ENCODE results near the gene USH1C. TPM values are rescaled to one million over a fixed set of nuclear protein-coding genes. Genes with fewer than 3 reads are reported as not detected.

The USH1C gene
- total RNA-seq, 1 donor from 2014 or later: not detected

DNA sequence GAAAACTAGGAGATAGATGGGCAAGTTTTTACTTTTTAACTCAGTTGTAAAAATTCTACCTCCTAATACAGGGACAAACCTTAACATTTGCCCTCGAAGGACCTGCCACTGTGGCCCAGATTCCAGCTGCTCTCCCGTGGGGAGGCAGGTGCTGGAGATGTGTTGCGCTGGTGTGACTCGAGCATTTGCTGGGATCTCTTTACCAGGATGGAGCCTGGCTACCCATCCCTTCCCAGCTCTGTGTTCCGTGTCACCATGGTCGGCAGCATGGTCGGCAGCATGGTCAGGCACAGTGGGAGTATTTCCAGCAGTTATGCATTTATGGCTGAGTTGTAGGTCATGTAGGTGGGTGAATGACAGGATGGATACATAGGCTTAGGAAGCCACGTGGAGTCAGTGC, 44.0 kb upstream of the USH1C start:
- no peak for DNase-seq
- H3K27ac Mint-ChIP-seq (ENCODE audit: unreplicated experiment): no peak overlapping the region
- no peak overlapping the region for H3K4me3 Mint-ChIP-seq (ENCODE audit: unreplicated experiment)
- no peaks in the 10 kb centered on the region for H3K9me3 Mint-ChIP-seq (ENCODE audit: unreplicated experiment)
- peaks cover 2% of the 10 kb centered on the region for H3K27me3 Mint-ChIP-seq (ENCODE audit: unreplicated experiment)
- no peaks in the 10 kb centered on the region for H3K36me3 Mint-ChIP-seq (ENCODE audit: unreplicated experiment)
- TF ChIP-seq, protein P1, sequence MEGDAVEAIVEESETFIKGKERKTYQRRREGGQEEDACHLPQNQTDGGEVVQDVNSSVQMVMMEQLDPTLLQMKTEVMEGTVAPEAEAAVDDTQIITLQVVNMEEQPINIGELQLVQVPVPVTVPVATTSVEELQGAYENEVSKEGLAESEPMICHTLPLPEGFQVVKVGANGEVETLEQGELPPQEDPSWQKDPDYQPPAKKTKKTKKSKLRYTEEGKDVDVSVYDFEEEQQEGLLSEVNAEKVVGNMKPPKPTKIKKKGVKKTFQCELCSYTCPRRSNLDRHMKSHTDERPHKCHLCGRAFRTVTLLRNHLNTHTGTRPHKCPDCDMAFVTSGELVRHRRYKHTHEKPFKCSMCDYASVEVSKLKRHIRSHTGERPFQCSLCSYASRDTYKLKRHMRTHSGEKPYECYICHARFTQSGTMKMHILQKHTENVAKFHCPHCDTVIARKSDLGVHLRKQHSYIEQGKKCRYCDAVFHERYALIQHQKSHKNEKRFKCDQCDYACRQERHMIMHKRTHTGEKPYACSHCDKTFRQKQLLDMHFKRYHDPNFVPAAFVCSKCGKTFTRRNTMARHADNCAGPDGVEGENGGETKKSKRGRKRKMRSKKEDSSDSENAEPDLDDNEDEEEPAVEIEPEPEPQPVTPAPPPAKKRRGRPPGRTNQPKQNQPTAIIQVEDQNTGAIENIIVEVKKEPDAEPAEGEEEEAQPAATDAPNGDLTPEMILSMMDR (IDR thresholded peaks at IDR 0.05; ENCODE audit: partially characterized antibody, unreplicated experiment): no peak
- H3K4me1 Mint-ChIP-seq (ENCODE audit: low read depth, unreplicated experiment): no peaks in the 10 kb centered on the region

DNA sequence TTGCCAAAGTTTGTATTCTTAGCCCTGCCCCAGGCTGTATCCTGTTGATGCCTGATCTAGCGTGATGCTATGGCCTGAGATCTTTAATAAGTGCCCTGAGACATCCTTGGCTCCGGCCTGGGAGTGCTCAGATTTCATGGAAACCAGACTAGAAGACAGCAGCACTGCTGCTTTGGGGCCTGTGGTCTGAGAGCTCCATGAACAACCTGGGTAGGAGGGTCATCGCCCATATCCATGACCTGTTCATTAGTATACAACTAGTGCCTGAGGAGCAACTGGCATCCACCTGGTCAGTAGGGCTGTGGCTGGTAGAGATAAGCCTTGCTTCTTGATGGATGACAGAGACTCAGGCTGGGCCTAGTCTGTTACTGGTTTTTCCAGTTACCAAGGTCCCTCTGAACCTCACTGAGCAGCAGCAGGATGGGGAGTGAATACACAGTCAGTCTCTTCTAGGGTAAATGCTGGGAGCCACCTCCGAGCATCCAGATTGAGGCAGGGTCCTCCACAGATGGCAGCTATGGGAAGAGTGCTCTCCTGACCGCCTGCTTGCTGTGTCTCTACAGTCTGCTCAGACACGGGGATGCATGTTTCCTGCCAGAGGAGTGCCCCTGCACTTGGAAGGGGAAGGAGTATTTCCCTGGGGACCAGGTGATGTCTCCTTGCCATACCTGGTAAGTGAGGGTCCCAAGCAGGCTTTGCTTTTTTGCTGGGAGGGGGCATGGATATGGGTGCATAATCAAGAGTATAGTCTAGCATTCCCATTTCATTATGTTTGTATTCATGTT, 41.9 kb upstream of the USH1C start:
- Mint-ChIP-seq H3K9me3 (ENCODE audit: unreplicated experiment) (no peaks in the 10 kb centered on the region), H3K4me3 (ENCODE audit: unreplicated experiment) (no peak overlapping the region), H3K4me1 (ENCODE audit: low read depth, unreplicated experiment) (no peaks in the 10 kb centered on the region), H3K27me3 (ENCODE audit: unreplicated experiment) (peaks cover 2% of the 10 kb centered on the region), H3K36me3 (ENCODE audit: unreplicated experiment) (no peaks in the 10 kb centered on the region), H3K27ac (ENCODE audit: unreplicated experiment) (no peak overlapping the region)
- no peak for DNase-seq
- TF ChIP-seq, protein P1 (IDR thresholded peaks at IDR 0.05; ENCODE audit: partially characterized antibody, unreplicated experiment): no peak

DNA sequence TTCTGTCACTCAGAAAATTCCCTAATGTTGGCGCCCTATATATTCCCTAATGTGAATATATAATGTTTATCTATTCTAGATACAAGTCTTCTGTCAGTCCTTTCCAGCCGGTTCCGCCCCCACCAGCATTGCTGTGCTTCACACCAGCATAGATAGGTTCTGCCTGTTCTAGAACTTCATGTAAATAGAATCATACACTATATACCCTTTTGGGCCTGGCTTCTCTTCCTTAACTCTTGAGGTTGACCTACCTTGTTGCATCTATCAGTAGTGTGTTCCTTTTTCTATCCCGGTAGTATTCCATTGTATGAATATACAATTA, 37.5 kb upstream of the USH1C start:
- no peak for DNase-seq
- no peaks in the 10 kb centered on the region for H3K9me3 Mint-ChIP-seq (ENCODE audit: unreplicated experiment)
- H3K27me3 Mint-ChIP-seq (ENCODE audit: unreplicated experiment): peaks cover 4% of the 10 kb centered on the region
- H3K27ac Mint-ChIP-seq (ENCODE audit: unreplicated experiment): no peak overlapping the region
- TF ChIP-seq, protein P1 (IDR thresholded peaks at IDR 0.05; ENCODE audit: partially characterized antibody, unreplicated experiment): no peak
- no peak overlapping the region for H3K4me3 Mint-ChIP-seq (ENCODE audit: unreplicated experiment)
- no peaks in the 10 kb centered on the region for H3K36me3 Mint-ChIP-seq (ENCODE audit: unreplicated experiment)
- no peaks in the 10 kb centered on the region for H3K4me1 Mint-ChIP-seq (ENCODE audit: low read depth, unreplicated experiment)

DNA sequence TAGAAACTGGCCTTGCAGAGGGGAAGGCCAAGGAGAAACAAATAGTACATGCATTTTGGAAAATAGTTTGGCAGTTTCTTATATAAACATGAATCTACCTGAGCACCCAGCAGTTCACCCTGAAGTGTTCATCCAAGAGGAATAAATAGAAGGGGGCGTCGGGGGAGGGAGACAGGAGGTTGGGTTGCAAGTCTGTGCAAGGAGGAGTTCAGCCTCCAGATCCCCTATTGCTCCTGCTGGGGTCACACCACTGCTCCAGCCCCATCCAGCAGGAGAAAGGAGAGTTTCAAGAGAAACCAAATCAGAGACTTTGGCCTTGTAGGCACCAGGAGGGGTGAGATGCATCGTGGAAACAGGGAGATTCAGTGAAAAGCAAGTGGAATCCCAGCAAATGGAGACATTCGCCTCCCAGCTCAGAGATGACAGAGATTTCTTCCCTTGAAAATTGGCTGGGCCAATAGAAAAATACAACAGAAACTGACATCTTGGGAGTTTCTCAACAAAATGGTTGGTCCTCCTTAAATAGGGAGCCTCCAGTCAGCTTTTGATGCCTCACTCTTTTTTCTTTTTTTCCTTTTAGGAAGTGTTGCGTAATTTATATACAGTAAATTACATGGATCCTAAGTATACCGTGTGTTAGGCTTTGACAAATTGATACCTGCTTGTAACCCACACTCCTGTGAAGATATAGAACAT, 37.0 kb upstream of the USH1C start:
- H3K27ac Mint-ChIP-seq (ENCODE audit: unreplicated experiment): no peak overlapping the region
- H3K9me3 Mint-ChIP-seq (ENCODE audit: unreplicated experiment): no peaks in the 10 kb centered on the region
- H3K27me3 Mint-ChIP-seq (ENCODE audit: unreplicated experiment): peaks cover 4% of the 10 kb centered on the region
- H3K4me1 Mint-ChIP-seq (ENCODE audit: low read depth, unreplicated experiment): no peaks in the 10 kb centered on the region
- H3K36me3 Mint-ChIP-seq (ENCODE audit: unreplicated experiment): no peaks in the 10 kb centered on the region
- DNase-seq: no peak
- TF ChIP-seq, protein P1 (IDR thresholded peaks at IDR 0.05; ENCODE audit: partially characterized antibody, unreplicated experiment): no peak
- no peak overlapping the region for H3K4me3 Mint-ChIP-seq (ENCODE audit: unreplicated experiment)

DNA sequence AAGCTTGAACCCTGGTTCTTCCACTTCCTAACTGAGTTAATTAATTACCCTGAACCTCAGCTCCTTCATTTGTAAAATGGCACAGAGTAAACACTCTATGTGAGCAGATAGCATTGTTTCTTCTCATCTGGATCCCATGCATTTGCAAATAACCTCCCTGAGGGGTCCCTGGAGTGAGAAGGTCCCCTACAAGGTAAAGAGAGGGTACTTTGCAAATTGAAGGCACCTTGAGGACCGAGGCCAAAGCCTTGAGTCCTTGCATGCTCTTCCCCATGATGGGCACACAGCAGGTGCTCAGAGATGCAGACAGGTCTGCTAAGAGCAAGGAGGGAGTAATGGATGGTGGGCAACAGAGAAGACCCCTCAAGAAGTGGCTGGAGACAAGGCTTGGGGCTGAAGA, 36.1 kb upstream of the USH1C start:
- no peak for DNase-seq
- H3K4me3 Mint-ChIP-seq (ENCODE audit: unreplicated experiment): no peak overlapping the region

More for the DNA sequence above, 36.1 kb upstream of the USH1C start:
- no peaks in the 10 kb centered on the region for H3K36me3 Mint-ChIP-seq (ENCODE audit: unreplicated experiment)
- no peak overlapping the region for H3K27ac Mint-ChIP-seq (ENCODE audit: unreplicated experiment)
- no peaks in the 10 kb centered on the region for H3K4me1 Mint-ChIP-seq (ENCODE audit: low read depth, unreplicated experiment)
- TF ChIP-seq, protein P1 (IDR thresholded peaks at IDR 0.05; ENCODE audit: partially characterized antibody, unreplicated experiment): no peak
- no peaks in the 10 kb centered on the region for H3K9me3 Mint-ChIP-seq (ENCODE audit: unreplicated experiment)
- peaks cover 4% of the 10 kb centered on the region for H3K27me3 Mint-ChIP-seq (ENCODE audit: unreplicated experiment)
